H9 (cell line): ENCODE data around the gene TAS2R14. TPM values are rescaled to one million over a fixed set of nuclear protein-coding genes. Genes with fewer than 3 reads are reported as not detected.

Experiments
- DNase-seq: peaks from one replicate; pipeline ENCODE4 v3.0.0-alpha.2; 2017
- H2AFZ ChIP-seq: one replicate; pipeline ENCODE4 v1.6.1; 2013; ENCODE audit warnings: mild to moderate bottlenecking, low read length, control low read depth, moderate library complexity
- H2AK5ac ChIP-seq: 2 replicates; pipeline ENCODE4 v1.6.1; 2013; ENCODE audit warnings: low read length, control low read depth, mixed read lengths; ENCODE audit not compliant: insufficient read length
- H2BK120ac ChIP-seq: one replicate; pipeline ENCODE4 v1.6.1; 2013; ENCODE audit warnings: low read depth, mild to moderate bottlenecking, low read length, control low read depth, inconsistent platforms; ENCODE audit not compliant: poor library complexity, severe bottlenecking
- H2BK12ac ChIP-seq: 2 replicates; pipeline ENCODE4 v1.6.1; 2013; ENCODE audit warnings: low read length, control low read depth, mixed read lengths, low read depth; ENCODE audit not compliant: insufficient read length
- H2BK15ac ChIP-seq: 2 replicates; pipeline ENCODE4 v1.6.1; 2013; ENCODE audit warnings: low read depth, low read length, control low read depth
- H2BK20ac ChIP-seq: one replicate; pipeline ENCODE4 v1.6.1; 2013; ENCODE audit warnings: low read depth, mild to moderate bottlenecking, low read length, control low read depth, inconsistent platforms; ENCODE audit not compliant: poor library complexity, severe bottlenecking
- H2BK5ac ChIP-seq: 2 replicates; pipeline ENCODE4 v1.6.1; 2013; ENCODE audit warnings: low read length, control low read depth, mixed read lengths; ENCODE audit not compliant: insufficient read length
- H3K14ac ChIP-seq: 2 replicates; pipeline ENCODE4 v1.6.1; 2013; ENCODE audit warnings: low read length, control low read depth; ENCODE audit not compliant: insufficient read depth
- H3K18ac ChIP-seq: 2 replicates; pipeline ENCODE4 v1.6.1; 2013; ENCODE audit warnings: low read depth, mild to moderate bottlenecking, mixed read lengths, low read length, control low read depth; ENCODE audit not compliant: insufficient read length
- H3K23ac ChIP-seq: 2 replicates; pipeline ENCODE4 v1.6.1; 2013; ENCODE audit warnings: low read length, control low read depth, mixed read lengths, low read depth; ENCODE audit not compliant: insufficient read length
- H3K23me2 ChIP-seq: 2 replicates; pipeline ENCODE4 v1.6.1; 2013; ENCODE audit warnings: low read depth, mild to moderate bottlenecking, mixed read lengths, low read length, control low read depth; ENCODE audit not compliant: insufficient read length, poor library complexity, severe bottlenecking
- H3K27ac ChIP-seq: 2 replicates; pipeline ENCODE4 v1.5.1; 2013; ENCODE audit warnings: low read length, control low read depth, mixed read lengths, low read depth; ENCODE audit not compliant: insufficient read length
- H3K27me3 ChIP-seq: 2 replicates; pipeline ENCODE4 v1.6.1; 2013; ENCODE audit warnings: low read length, control low read depth, inconsistent platforms; ENCODE audit not compliant: insufficient read depth
- H3K4ac ChIP-seq: 2 replicates; pipeline ENCODE4 v1.6.1; 2013; ENCODE audit warnings: low read depth, mild to moderate bottlenecking, control low read depth, inconsistent platforms, low read length, moderate library complexity
- H3K4me1 ChIP-seq: 2 replicates; pipeline ENCODE4 v1.6.1; 2013; ENCODE audit warnings: low read length, control low read depth, inconsistent platforms; ENCODE audit not compliant: insufficient read depth
- H3K4me2 ChIP-seq: 2 replicates; pipeline ENCODE4 v1.6.1; 2013; ENCODE audit warnings: low read length, control low read depth, mixed read lengths; ENCODE audit not compliant: insufficient read length, insufficient read depth
- H3K56ac ChIP-seq: 2 replicates; pipeline ENCODE4 v1.6.1; 2013; ENCODE audit warnings: low read depth, mild to moderate bottlenecking, mixed read lengths, low read length, control low read depth; ENCODE audit not compliant: insufficient read length
- H3K79me1 ChIP-seq: 2 replicates; pipeline ENCODE4 v1.6.1; 2013; ENCODE audit warnings: low read depth, mild to moderate bottlenecking, moderate library complexity, low read length, control low read depth, inconsistent platforms; ENCODE audit not compliant: insufficient read depth, poor library complexity, severe bottlenecking
- H3K79me2 ChIP-seq: 2 replicates; pipeline ENCODE4 v1.6.1; 2013; ENCODE audit warnings: low read length, control low read depth, inconsistent platforms; ENCODE audit not compliant: insufficient read depth
- H3K9ac ChIP-seq: 2 replicates; pipeline ENCODE4 v1.6.1; 2013; ENCODE audit warnings: low read length, control low read depth, mixed read lengths; ENCODE audit not compliant: insufficient read length; ENCODE audit errors: extremely low read depth
- H3K9me3 ChIP-seq: one replicate; pipeline ENCODE4 v1.6.1; 2013; ENCODE audit warnings: low read depth, low read length, inconsistent platforms; ENCODE audit not compliant: control insufficient read depth
- H3T11ph ChIP-seq: one replicate; pipeline ENCODE4 v1.6.1; 2013; ENCODE audit warnings: mild to moderate bottlenecking, low read length, control low read depth, inconsistent platforms
- H4K20me1 ChIP-seq: one replicate; pipeline ENCODE4 v1.6.1; 2013; ENCODE audit not compliant: control insufficient read depth, insufficient read length, insufficient read depth
- H4K5ac ChIP-seq: 2 replicates; pipeline ENCODE4 v1.6.1; 2013; ENCODE audit warnings: low read depth, mild to moderate bottlenecking, mixed read lengths, low read length, control low read depth; ENCODE audit not compliant: insufficient read length
- H4K8ac ChIP-seq: replicated peaks from 2 replicates; pipeline ENCODE4 v1.6.1; 2013; ENCODE audit warnings: low read length, control low read depth, mixed read lengths, low read depth; ENCODE audit not compliant: insufficient read length
- H4K91ac ChIP-seq: 2 replicates; pipeline ENCODE4 v1.6.1; 2013; ENCODE audit warnings: low read depth, mild to moderate bottlenecking, moderate library complexity, mixed read lengths, low read length, control low read depth; ENCODE audit not compliant: insufficient read length
- H3K27ac Mint-ChIP-seq, 3 experiments: 2 replicates in 2 of 3; 3 replicates in 1 of 3; pipeline ENCODE4 v1.8.0; 2020 to 2021; ENCODE audit warnings: mixed read lengths in 3 of 3, mild to moderate bottlenecking in 1 of 3, moderate library complexity in 1 of 3
- H3K27me3 Mint-ChIP-seq: 2 replicates; pipeline ENCODE4 v1.8.0; 2021; ENCODE audit warnings: low read depth, mild to moderate bottlenecking, moderate library complexity, mixed read lengths
- H3K36me3 Mint-ChIP-seq, 3 experiments: 2 replicates in 2 of 3; 3 replicates in 1 of 3; pipeline ENCODE4 v1.8.0; 2020 to 2021; ENCODE audit warnings: low read depth in 3 of 3, mixed read lengths in 3 of 3; ENCODE audit not compliant: insufficient read depth in 1 of 3
- H3K4me1 Mint-ChIP-seq, 2 experiments: 2 replicates each; pipeline ENCODE4 v1.8.0; 2020; ENCODE audit warnings: mixed read lengths in 2 of 2
- H3K4me3 Mint-ChIP-seq, 2 experiments: 2 replicates in 1 of 2; 3 replicates in 1 of 2; pipeline ENCODE4 v1.8.0; 2020 to 2021; ENCODE audit warnings: mild to moderate bottlenecking in 2 of 2, mixed read lengths in 2 of 2, moderate library complexity in 1 of 2
- H3K9me3 Mint-ChIP-seq, 2 experiments: 2 replicates in 1 of 2; 3 replicates in 1 of 2; pipeline ENCODE4 v1.8.0; 2020; ENCODE audit warnings: mild to moderate bottlenecking in 2 of 2, mixed read lengths in 2 of 2, moderate library complexity in 1 of 2
- CTCF ChIP-seq: fragments of 200-600 bp; sonication (generic); conservative IDR thresholded peaks from 3 replicates; pipeline ENCODE4 v1.8.0; 2021; ENCODE audit warnings: antibody characterized with exemption, mild to moderate bottlenecking
- WGBS: extraction: QIAGEN DNeasy Blood & Tissue Kit; methylation state at CpG from one replicate; pipeline ENCODE4 v1.1.7; 2013; ENCODE audit warnings: missing lambda C conversion rate, low lambda C conversion rate, mixed read lengths; ENCODE audit not compliant: insufficient read length; ENCODE audit errors: extremely low coverage; 5-methylcytosine and 5-hydroxymethylcytosine counted together
- total RNA-seq: library from RNA; stranded (reverse); gene quantifications from 2 replicates; pipeline ENCODE4 v1.2.1, GENCODE V29; 2021

The TAS2R14 gene
- total RNA-seq, 1 experiment from 2014 or later: 2.1 TPM

- H3K27ac Mint-ChIP-seq: no peak within 1 kb of the TSS
- Histone ChIP-seq H3K4me2 (no peak within 1 kb of the TSS), H3K79me1 (no peaks in the 10 kb centered on the region), H3T11ph (no peak within 1 kb of the TSS), H3K14ac (no peak within 1 kb of the TSS), H3K9me3 (peaks cover 9% of the 10 kb centered on the region), H2BK12ac (no peak within 1 kb of the TSS), H4K8ac (no peak within 1 kb of the TSS), H2BK20ac (no peak within 1 kb of the TSS), H3K18ac (no peak within 1 kb of the TSS), H2BK5ac (no peak within 1 kb of the TSS), H4K91ac (no peak within 1 kb of the TSS), H4K20me1 (no peaks in the 10 kb centered on the region), H2AFZ (no peak within 1 kb of the TSS), H3K9ac (no peak within 1 kb of the TSS), H2BK120ac (no peak within 1 kb of the TSS), H3K27me3 (no peaks in the 10 kb centered on the region), H2BK15ac (no peak within 1 kb of the TSS), H4K5ac (no peak within 1 kb of the TSS), H3K4ac (no peak within 1 kb of the TSS), H2AK5ac (no peak within 1 kb of the TSS), H3K4me1 (no peaks in the 10 kb centered on the region), H3K27ac (no peak within 1 kb of the TSS), H3K79me2 (no peaks in the 10 kb centered on the region), H3K23me2 (no peaks in the 10 kb centered on the region), H3K56ac (no peak within 1 kb of the TSS), H3K23ac (no peak within 1 kb of the TSS)
- no peak for DNase-seq
- WGBS: no CpG with 5 or more reads among the region's 2 CpGs
- no peaks in the 10 kb centered on the region for H3K27me3 Mint-ChIP-seq
- peaks cover 9 to 13% (median 11%) of the 10 kb centered on the region in 3 experiments; a peak in 6 of 7 replicates for H3K36me3 Mint-ChIP-seq
- peaks cover 5% of the 10 kb centered on the region in 2 experiments; a peak in 2 of 4 replicates for H3K4me1 Mint-ChIP-seq
- H3K4me3 Mint-ChIP-seq: no peak within 1 kb of the TSS
- no peak for TF ChIP-seq CTCF
- H3K9me3 Mint-ChIP-seq: peaks cover 4 to 7% of the 10 kb centered on the region in 2 experiments; a peak in 3 of 5 replicates
These were observed 47.7 kb upstream of the TAS2R14 start, which contains the start of gene TAS2R50 for GRCh38 chr12:10986812-10987211. TAS2R50 (minus strand) TSS chr12:10986912; CDS start chr12:10986860, 52 bp downstream.
